Keratinocyte (primary cell): ENCODE measurements around the gene ATP2C1.

Source experiments
- CTCF ChIP-seq, 3 experiments: IDR thresholded peaks in 1 of 3; conservative IDR thresholded peaks in 1 of 3; optimal IDR thresholded peaks in 1 of 3; 2 replicates in 2 of 3; 3 replicates in 1 of 3; pipeline versions ENCODE3 to v1.5.1; 2011; ENCODE audit warnings: low read length in 3 of 3, mild to moderate bottlenecking in 3 of 3, moderate library complexity in 2 of 3, control low read depth in 1 of 3, inconsistent platforms in 1 of 3; ENCODE audit not compliant: insufficient read depth in 2 of 3; ENCODE audit errors: extremely low read depth in 1 of 3
- EZH2 ChIP-seq: IDR thresholded peaks from one replicate; pipeline ENCODE4 v1.6.1; 2012; ENCODE audit warnings: inconsistent platforms, mild to moderate bottlenecking, low read length, moderate library complexity

- TF ChIP-seq CTCF (optimal IDR thresholded peaks at IDR 0.05 in 1 of 3, IDR thresholded peaks at IDR 0.05 in 1 of 3, conservative IDR thresholded peaks at IDR 0.05 in 1 of 3; ENCODE audit: extremely low read depth in 1 of 3, insufficient read depth in 2 of 3, low read length in 3 of 3) = no peak
- TF ChIP-seq EZH2 = no peak
Observed at GRCh38 chr3:130981469-130981868, 87.6 kb downstream of the ATP2C1 start.
